Activated CD4-positive, alpha-beta T cell treated with anti-CD3 and anti-CD28 coated beads, Interleukin-2, amount 10 ng/mL, durations not matched to agents 24 days and 14 days (primary cell): ENCODE results near the gene TEX261. TPM values are rescaled to one million over a fixed set of nuclear protein-coding genes. Genes with fewer than 3 reads are reported as not detected.

Experiments used
- DNase-seq: peaks from one replicate; pipeline ENCODE4 v3.0.0; 2022
- H3K27ac Mint-ChIP-seq: one replicate; pipeline ENCODE4 v1.8.0; 2022; ENCODE audit warnings: mild to moderate bottlenecking, mixed read lengths
- H3K27me3 Mint-ChIP-seq: one replicate; pipeline ENCODE4 v1.8.0; 2022; ENCODE audit warnings: mixed read lengths
- H3K36me3 Mint-ChIP-seq: one replicate; pipeline ENCODE4 v1.8.0; 2022; ENCODE audit warnings: low read depth, mild to moderate bottlenecking, mixed read lengths
- H3K4me1 Mint-ChIP-seq: one replicate; pipeline ENCODE4 v1.8.0; 2021; ENCODE audit warnings: mixed read lengths
- H3K4me3 Mint-ChIP-seq: one replicate; pipeline ENCODE4 v1.8.0; 2022; ENCODE audit warnings: mild to moderate bottlenecking, moderate library complexity, mixed read lengths
- H3K9me3 Mint-ChIP-seq: one replicate; pipeline ENCODE4 v1.8.0; 2021; ENCODE audit warnings: mixed read lengths
- intact Hi-C: fragments of 100-400 bp; cut with micrococcal nuclease; formaldehyde crosslinking; loops from one replicate; pipeline ENCODE4 v1.15.1; 2023
- total RNA-seq: library from RNA; stranded (reverse); gene quantifications from 2 replicates; pipeline ENCODE4 v1.2.3, GENCODE V29; 2022

TEX261 gene
- total RNA-seq, 1 donor from 2014 or later = 81.7 TPM

- Mint-ChIP-seq H3K27ac (no peak overlapping the region), H3K4me3 (no peak overlapping the region), H3K27me3 (peaks cover 14% of the 10 kb centered on the region), H3K9me3 (no peaks in the 10 kb centered on the region), H3K4me1 (no peaks in the 10 kb centered on the region), H3K36me3 (no peaks in the 10 kb centered on the region)
- intact Hi-C loops = no loop called here
- DNase-seq = no peak
Measured at GRCh38 chr2:70937866-70938585, 56.6 kb downstream of the TEX261 start.

GRCh38 chr2:70936979-70937811 lies 57.5 kb downstream of the TEX261 start:
- Mint-ChIP-seq H3K9me3 (no peaks in the 10 kb centered on the region), H3K4me3 (no peak overlapping the region), H3K27me3 (peaks cover 14% of the 10 kb centered on the region), H3K4me1 (no peaks in the 10 kb centered on the region), H3K27ac (no peak overlapping the region), H3K36me3 (no peaks in the 10 kb centered on the region)
- intact Hi-C loops = no loop called here
- no peak for DNase-seq

GRCh38 chr2:70936165-70936978 lies 58.3 kb downstream of the TEX261 start:
- Mint-ChIP-seq H3K4me1 (no peaks in the 10 kb centered on the region), H3K27ac (no peak overlapping the region), H3K4me3 (no peak overlapping the region), H3K9me3 (no peaks in the 10 kb centered on the region), H3K27me3 (peaks cover 14% of the 10 kb centered on the region), H3K36me3 (no peaks in the 10 kb centered on the region)
- intact Hi-C loops = no loop called here
- no peak for DNase-seq

Other genes starting within 250 kb of the TEX261 start
- gene ADD2, start 226.7 kb downstream of the TEX261 start, total RNA-seq = 6.1 and 8.2 TPM in 2 replicates
- not detected in 2 replicates for gene FIGLA, start 204.2 kb downstream of the TEX261 start, total RNA-seq
- gene CLEC4F, start 174.3 kb downstream of the TEX261 start, total RNA-seq = not detected in 2 replicates
- not detected in 2 replicates for gene CD207, start 159.1 kb downstream of the TEX261 start, total RNA-seq
- gene VAX2, start 94.3 kb downstream of the TEX261 start, total RNA-seq = not detected in 2 replicates
- not detected in 2 replicates for gene ATP6V1B1, start 59.0 kb downstream of the TEX261 start, total RNA-seq
- gene ANKRD53, start 16.2 kb downstream of the TEX261 start, total RNA-seq = not detected in 2 replicates
- gene NAGK, start 73.8 kb upstream of the TEX261 start, total RNA-seq = 55.9 and 67.1 TPM in 2 replicates
- 14.4 and 17.2 TPM in 2 replicates for gene MCEE, start 135.4 kb upstream of the TEX261 start, total RNA-seq
- 69.4 and 74.5 TPM in 2 replicates for gene MPHOSPH10, start 135.8 kb upstream of the TEX261 start, total RNA-seq
- gene PAIP2B, start 232.2 kb upstream of the TEX261 start, total RNA-seq = 0.63 and 0.64 TPM in 2 replicates